NT2/D1 (cell line): Measurements from ENCODE around the gene LRRTM2.

Source experiments
- SUZ12 ChIP-seq: IDR thresholded peaks from 2 replicates; pipeline ENCODE4 v1.6.1; 2011; ENCODE audit not compliant: insufficient read length, insufficient read depth; ENCODE audit errors: extremely low read depth
- YY1 ChIP-seq: IDR thresholded peaks from 2 replicates; pipeline ENCODE4 v1.6.1; 2011; ENCODE audit not compliant: insufficient read length, insufficient read depth
- ZNF274 ChIP-seq: IDR thresholded peaks from 2 replicates; pipeline ENCODE4 v1.6.1; 2011; ENCODE audit warnings: mild to moderate bottlenecking, low read depth, low read length

- TF ChIP-seq ZNF274 (no peak), SUZ12 (no peak), YY1 (no peak)
Measured at GRCh38 chr5:138873466-138874221, 1.5 kb downstream of the LRRTM2 start.
